C4-2B (cell line): Measurements from ENCODE around the gene CD247.

Experiments used
- H3K27ac ChIP-seq: fragments of 450-650 bp; 2 replicates; pipeline ENCODE4 v1.5.1; 2017
- ZFX ChIP-seq: fragments of 450-650 bp; IDR thresholded peaks from 2 replicates; pipeline ENCODE4 v1.6.1; 2017
- TF ChIP-seq, protein P1 (sequence below): fragments of 450-650 bp; conservative IDR thresholded peaks from 2 replicates; pipeline ENCODE4 v1.5.1; 2017; ENCODE audit warnings: mild to moderate bottlenecking

CD247 gene

GRCh38 chr1:167489571-167490340 is 28.6 kb downstream of the CD247 start:
- no peak overlapping the region for H3K27ac ChIP-seq
- TF ChIP-seq, protein P1, sequence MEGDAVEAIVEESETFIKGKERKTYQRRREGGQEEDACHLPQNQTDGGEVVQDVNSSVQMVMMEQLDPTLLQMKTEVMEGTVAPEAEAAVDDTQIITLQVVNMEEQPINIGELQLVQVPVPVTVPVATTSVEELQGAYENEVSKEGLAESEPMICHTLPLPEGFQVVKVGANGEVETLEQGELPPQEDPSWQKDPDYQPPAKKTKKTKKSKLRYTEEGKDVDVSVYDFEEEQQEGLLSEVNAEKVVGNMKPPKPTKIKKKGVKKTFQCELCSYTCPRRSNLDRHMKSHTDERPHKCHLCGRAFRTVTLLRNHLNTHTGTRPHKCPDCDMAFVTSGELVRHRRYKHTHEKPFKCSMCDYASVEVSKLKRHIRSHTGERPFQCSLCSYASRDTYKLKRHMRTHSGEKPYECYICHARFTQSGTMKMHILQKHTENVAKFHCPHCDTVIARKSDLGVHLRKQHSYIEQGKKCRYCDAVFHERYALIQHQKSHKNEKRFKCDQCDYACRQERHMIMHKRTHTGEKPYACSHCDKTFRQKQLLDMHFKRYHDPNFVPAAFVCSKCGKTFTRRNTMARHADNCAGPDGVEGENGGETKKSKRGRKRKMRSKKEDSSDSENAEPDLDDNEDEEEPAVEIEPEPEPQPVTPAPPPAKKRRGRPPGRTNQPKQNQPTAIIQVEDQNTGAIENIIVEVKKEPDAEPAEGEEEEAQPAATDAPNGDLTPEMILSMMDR, result no peak
- TF ChIP-seq ZFX, result no peak

- no peak for TF ChIP-seq ZFX
- TF ChIP-seq, protein P1, result no peak
- no peak overlapping the region for H3K27ac ChIP-seq
Observed at GRCh38 chr1:167488786-167489185, 29.5 kb downstream of the CD247 start.

DNA sequence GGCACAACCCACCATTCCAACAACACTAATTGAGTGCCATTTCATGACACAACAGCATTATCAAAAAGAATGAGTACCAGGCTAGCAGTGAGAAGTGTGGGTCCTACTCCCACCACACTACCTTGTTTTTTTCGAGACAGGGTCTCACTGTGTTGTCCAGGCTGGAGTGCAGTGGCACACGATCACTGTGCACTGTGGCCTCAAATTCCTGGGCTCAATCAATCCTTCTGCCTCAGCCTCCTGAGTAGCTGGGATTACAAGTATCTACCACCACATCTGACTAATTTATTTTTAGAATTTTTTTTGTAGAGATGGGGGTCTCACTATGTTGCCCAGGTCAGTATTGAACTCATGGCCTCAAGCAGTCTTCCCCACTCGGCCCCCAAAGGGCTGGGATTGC is 30.7 kb downstream of the CD247 start:
- TF ChIP-seq, protein P1, result no peak
- no peak for TF ChIP-seq ZFX
- no peak overlapping the region for H3K27ac ChIP-seq

GRCh38 chr1:167486090-167486824 is 32.1 kb downstream of the CD247 start:
- no peak overlapping the region for H3K27ac ChIP-seq
- TF ChIP-seq, protein P1, result no peak
- no peak for TF ChIP-seq ZFX

DNA sequence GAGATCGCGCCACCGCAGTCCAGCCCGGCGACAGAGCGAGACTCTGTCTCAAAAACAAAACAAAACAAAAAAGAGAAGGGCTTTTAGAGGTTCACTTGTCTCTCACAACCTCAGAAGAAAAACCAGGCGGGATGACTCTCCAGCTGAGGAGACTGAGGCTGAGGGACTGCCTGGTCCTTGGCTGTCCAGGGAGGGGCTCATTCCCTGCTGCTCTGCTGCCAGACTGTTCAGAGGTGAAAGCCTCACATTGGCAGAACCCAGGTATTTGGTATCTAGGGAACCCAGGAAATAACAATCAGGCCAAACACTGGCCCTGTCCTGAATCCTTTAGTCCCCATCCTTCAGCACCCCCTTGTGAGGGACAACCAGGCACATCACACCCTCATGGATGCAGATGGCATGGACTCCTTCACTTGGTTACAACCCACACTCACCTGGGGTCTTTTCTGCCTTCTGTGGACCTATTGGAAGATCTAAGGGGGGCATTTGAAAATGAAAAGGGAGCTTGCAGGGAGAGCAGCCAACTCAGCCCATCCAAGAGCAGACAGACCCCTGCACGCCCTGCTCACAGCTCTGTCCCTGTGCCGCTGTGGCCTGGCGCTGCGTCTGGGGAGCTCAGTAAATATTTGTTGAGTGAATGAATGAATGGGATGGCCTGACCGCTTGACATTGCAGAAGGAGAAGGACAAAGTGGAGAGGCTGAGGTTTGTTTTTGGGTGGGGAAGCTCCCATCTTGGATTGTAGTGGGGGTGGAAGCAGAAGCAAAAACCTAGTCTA is 33.4 kb downstream of the CD247 start:
- H3K27ac ChIP-seq, result no peak overlapping the region
- TF ChIP-seq, protein P1, result no peak
- no peak for TF ChIP-seq ZFX

- no peak overlapping the region for H3K27ac ChIP-seq
- no peak for TF ChIP-seq ZFX
- TF ChIP-seq, protein P1, result no peak
Observed at GRCh38 chr1:167483790-167484189, 34.5 kb downstream of the CD247 start.
